Measurements from ENCODE around the gene DMRT1. TPM values are rescaled to one million over a fixed set of nuclear protein-coding genes. Genes with fewer than 3 reads are reported as not detected.

The DMRT1 gene
- total and polyA plus RNA-seq, 9 donors, result not detected

GRCh38 chr9:800591-801150 lies 40.8 kb upstream of the DMRT1 start:
- H3K9me3 ChIP-seq, result no peaks in the 10 kb centered on the region
- H3K36me3 ChIP-seq, result no peaks in the 10 kb centered on the region
- intact Hi-C loops (cut with DNase I), result loop anchor here in 1 of 4 donors (10.0 kb wide), 1 partner anchor 416 kb away; no protein-coding TSS in a partner anchor
- 82 to 83% (median 82%) methylated on average over 9 of the region's 9 CpGs for WGBS, 3 donors
- no peak overlapping the region for H3K27ac ChIP-seq
- no peaks in the 10 kb centered on the region for H3K4me1 ChIP-seq (ENCODE audit: insufficient read depth)
- no peak for TF ChIP-seq CTCF (IDR thresholded peaks at IDR 0.05)
- TF ChIP-seq POLR2A (IDR thresholded peaks at IDR 0.05), result no peak
- TF ChIP-seq EP300 (IDR thresholded peaks at IDR 0.05), result no peak
- no peak overlapping the region for H3K4me3 ChIP-seq
- DNase-seq, result no peak
- no peaks in the 10 kb centered on the region for H3K27me3 ChIP-seq

GRCh38 chr9:801399-802071 lies 40.0 kb upstream of the DMRT1 start:
- no peak overlapping the region for H3K4me3 ChIP-seq
- WGBS, 3 donors, result 50 to 54% (median 51%) methylated on average over 11 of the region's 11 CpGs
- no peak for TF ChIP-seq CTCF (IDR thresholded peaks at IDR 0.05)
- TF ChIP-seq EP300 (IDR thresholded peaks at IDR 0.05), result no peak
- H3K27me3 ChIP-seq, result no peaks in the 10 kb centered on the region
- H3K36me3 ChIP-seq, result no peaks in the 10 kb centered on the region
- intact Hi-C loops (cut with DNase I), result loop anchor here in 1 of 4 donors (10.0 kb wide), 1 partner anchor 417 kb away; no protein-coding TSS in a partner anchor
- no peaks in the 10 kb centered on the region for H3K9me3 ChIP-seq
- H3K27ac ChIP-seq, result no peak overlapping the region
- H3K4me1 ChIP-seq (ENCODE audit: insufficient read depth), result no peaks in the 10 kb centered on the region
- DNase-seq, result no peak

- TF ChIP-seq EP300 (IDR thresholded peaks at IDR 0.05) (no peak), POLR2A (IDR thresholded peaks at IDR 0.05) (no peak), CTCF (IDR thresholded peaks at IDR 0.05) (no peak)
- H3K4me1 ChIP-seq (ENCODE audit: insufficient read depth), result no peaks in the 10 kb centered on the region
- intact Hi-C loops (cut with DNase I), result loop anchor here in 1 of 4 donors (10.0 kb wide), 1 partner anchor 419 kb away; no protein-coding TSS in a partner anchor
- no peak for DNase-seq
- H3K4me3 ChIP-seq, result no peak overlapping the region
- H3K27ac ChIP-seq, result no peak overlapping the region
- no peaks in the 10 kb centered on the region for H3K36me3 ChIP-seq
- no peaks in the 10 kb centered on the region for H3K9me3 ChIP-seq
- no peaks in the 10 kb centered on the region for H3K27me3 ChIP-seq
Measured at GRCh38 chr9:804026-804425, 37.5 kb upstream of the DMRT1 start.

GRCh38 chr9:805151-805550 lies 36.3 kb upstream of the DMRT1 start:
- no peaks in the 10 kb centered on the region for H3K27me3 ChIP-seq
- H3K4me1 ChIP-seq (ENCODE audit: insufficient read depth), result no peaks in the 10 kb centered on the region
- H3K4me3 ChIP-seq, result no peak overlapping the region
- WGBS, 3 donors, result 76 to 83% (median 82%) methylated on average over 3 of the region's 3 CpGs
- intact Hi-C loops (cut with DNase I), result loop anchor here in 1 of 4 donors (10.0 kb wide), 1 partner anchor 420 kb away; no protein-coding TSS in a partner anchor
- H3K9me3 ChIP-seq, result no peaks in the 10 kb centered on the region
- no peak for TF ChIP-seq POLR2A (IDR thresholded peaks at IDR 0.05)
- no peak for TF ChIP-seq EP300 (IDR thresholded peaks at IDR 0.05)
- TF ChIP-seq CTCF (IDR thresholded peaks at IDR 0.05), result no peak
- H3K27ac ChIP-seq, result no peak overlapping the region
- H3K36me3 ChIP-seq, result no peaks in the 10 kb centered on the region
- no peak for DNase-seq
